PFSK-1 (cell line): ENCODE data around the gene GLTP.

Experiments
- FOXP2 ChIP-seq: optimal IDR thresholded peaks from 2 replicates; pipeline ENCODE3; 2011; ENCODE audit warnings: borderline replicate concordance, control low read depth, inconsistent platforms; ENCODE audit not compliant: insufficient read depth; ENCODE audit errors: extremely low read length, extremely low read depth
- POLR2AphosphoS5 ChIP-seq: IDR thresholded peaks from 2 replicates; pipeline ENCODE4 v1.6.1; 2012; ENCODE audit warnings: low read depth, mild to moderate bottlenecking, control low read depth, low read length, moderate library complexity
- REST ChIP-seq, 2 experiments: IDR thresholded peaks; 2 replicates each; pipeline versions ENCODE4 v1.6.1 to v1.8.0; 2011 to 2012; ENCODE audit warnings: low read depth in 2 of 2, low read length in 2 of 2, control low read depth in 1 of 2, inconsistent platforms in 1 of 2, mild to moderate bottlenecking in 1 of 2, moderate library complexity in 1 of 2; ENCODE audit not compliant: insufficient read depth in 1 of 2
- SIN3A ChIP-seq: IDR thresholded peaks from 2 replicates; pipeline ENCODE4 v1.6.1; 2012; ENCODE audit warnings: mild to moderate bottlenecking, low read length, moderate library complexity, borderline replicate concordance; ENCODE audit not compliant: insufficient read depth
- TAF1 ChIP-seq: IDR thresholded peaks from 2 replicates; pipeline ENCODE4 v1.6.1; 2012; ENCODE audit warnings: low read length, control low read depth, borderline replicate concordance; ENCODE audit not compliant: insufficient read depth

DNA sequence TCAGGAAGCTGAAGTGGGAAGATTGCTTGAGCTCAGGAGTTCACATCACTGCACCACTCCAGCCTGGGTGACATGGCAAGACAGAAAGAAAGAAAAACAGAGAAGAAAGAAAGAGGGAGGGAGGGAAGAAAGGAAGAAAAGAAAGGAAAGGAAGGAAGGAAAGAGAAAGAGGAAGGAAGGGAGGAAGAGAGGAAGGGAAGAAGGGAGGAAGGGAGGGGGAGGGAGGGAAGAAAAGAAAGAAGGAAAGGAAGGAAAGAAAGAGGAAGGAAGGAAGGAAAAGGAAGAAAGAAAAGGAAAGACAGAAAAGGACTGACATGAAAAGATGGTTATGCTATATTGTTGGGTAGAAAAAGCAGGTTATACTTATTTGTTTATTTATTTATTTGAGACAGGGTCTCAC, 3.9 kb downstream of the GLTP start:
- TF ChIP-seq POLR2AphosphoS5 = no peak
- TF ChIP-seq REST (IDR thresholded peaks at IDR 0.05; ENCODE audit: insufficient read depth in 1 of 2, low read depth in 2 of 2, low read length in 2 of 2) = no peak
- no peak for TF ChIP-seq SIN3A
- TF ChIP-seq TAF1 = no peak
- no peak for TF ChIP-seq FOXP2
